NCI-H1417 treated with DMSO at 0.1 percent for 48 hours (cell line): Measurements from ENCODE around the gene F2RL3.
"Not testable (repeated sequence)": the region's sequence is repeated elsewhere in the genome, so short reads cannot be mapped to it uniquely, and the experiment has no call there.

Experiments used
- DNase-seq: peaks from one replicate; lab custom pipeline; 2025; lab: John Stamatoyannopoulos, UW

F2RL3 gene

GRCh38 chr19:16888629-16889365 lies at the start of gene F2RL3:
F2RL3 (plus strand) TSS chr19:16888999; CDS start chr19:16889190, 191 bp downstream.
- DNase-seq = no peak

GRCh38 chr19:16841391-16841926 lies 47.3 kb upstream of the F2RL3 start:
- DNase-seq = no peak

GRCh38 chr19:16846901-16847300 lies 41.9 kb upstream of the F2RL3 start:
- DNase-seq = no peak

DNA sequence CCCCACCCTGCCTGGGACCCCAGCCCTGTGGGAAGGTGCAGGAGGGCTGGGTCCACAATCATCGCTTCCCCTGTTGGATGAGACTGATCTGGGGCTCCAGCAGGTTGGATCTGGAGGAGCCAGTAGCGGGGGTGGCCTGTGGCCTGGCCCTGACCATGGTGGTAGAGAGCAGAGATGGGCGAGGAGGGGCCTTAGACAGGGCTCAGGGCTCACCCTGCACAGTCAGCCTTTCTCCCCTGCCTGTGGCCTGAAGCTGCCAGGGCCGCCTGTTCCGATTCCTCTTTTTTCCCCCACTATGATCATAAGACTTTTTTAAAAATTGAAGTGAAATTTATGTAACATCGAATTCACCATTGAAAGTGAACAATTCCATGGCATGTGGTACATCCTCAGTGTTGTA lies 41.4 kb upstream of the F2RL3 start:
- no peak for DNase-seq

DNA sequence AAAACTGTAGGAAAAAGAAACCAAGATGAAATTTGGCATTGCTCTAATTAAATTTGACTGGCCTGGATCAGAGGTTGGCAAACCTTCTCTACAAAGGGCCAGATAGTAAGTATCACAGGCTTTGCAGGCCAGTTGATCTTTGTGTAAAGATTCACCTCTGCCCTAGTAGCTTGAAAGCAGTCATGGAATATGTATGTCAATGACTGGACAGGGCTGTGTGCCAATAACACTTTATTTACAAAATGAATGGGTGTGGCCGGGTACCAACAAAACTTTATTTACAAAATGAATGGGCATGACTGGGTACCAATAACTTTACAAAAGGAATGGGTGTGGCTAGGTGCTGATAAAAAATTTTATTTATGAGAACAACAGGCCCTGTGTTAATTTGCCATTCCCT lies 39.6 kb upstream of the F2RL3 start:
- DNase-seq = no peak

DNA sequence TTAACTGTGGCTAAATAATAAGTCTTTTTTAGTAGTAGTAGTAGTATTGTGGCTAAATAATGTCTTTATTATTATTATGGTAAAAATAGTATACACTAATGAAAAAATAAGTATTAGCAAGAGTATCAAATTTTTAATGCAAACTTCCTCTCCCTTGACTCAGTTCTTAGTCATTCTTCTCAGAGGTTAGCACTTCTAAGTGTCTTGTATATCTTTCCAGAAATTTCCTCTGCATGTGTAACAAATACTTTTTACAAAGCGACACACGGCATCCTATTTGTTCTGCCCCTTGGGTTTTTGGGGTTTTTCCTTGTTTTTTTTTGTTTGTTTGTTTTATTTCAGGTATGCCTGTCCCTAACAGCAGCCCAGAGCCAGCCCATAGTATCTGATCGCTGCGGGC lies 38.7 kb upstream of the F2RL3 start:
- DNase-seq = no peak

GRCh38 chr19:16851031-16851712 lies 37.6 kb upstream of the F2RL3 start:
- no peak for DNase-seq

DNA sequence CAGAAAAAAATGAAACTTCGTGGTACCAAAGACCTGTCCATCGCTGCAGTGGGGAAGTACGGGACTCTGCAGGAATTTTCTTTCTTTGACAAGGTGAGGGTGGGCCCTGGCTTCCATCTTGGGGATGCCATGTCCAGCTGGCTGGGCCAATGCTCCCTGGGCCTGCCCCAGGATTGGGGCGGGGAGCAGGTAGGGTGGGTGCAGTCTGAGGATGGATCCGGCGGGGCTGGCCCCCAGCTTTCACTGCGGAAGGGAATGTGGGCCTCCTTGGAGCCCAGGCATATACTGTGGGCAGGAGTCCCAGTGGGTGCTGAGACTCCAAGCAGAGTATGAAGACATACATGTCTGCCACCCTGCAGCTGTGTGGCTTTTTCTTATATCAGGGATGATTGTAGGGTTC lies 35.7 kb upstream of the F2RL3 start:
- no peak for DNase-seq

DNA sequence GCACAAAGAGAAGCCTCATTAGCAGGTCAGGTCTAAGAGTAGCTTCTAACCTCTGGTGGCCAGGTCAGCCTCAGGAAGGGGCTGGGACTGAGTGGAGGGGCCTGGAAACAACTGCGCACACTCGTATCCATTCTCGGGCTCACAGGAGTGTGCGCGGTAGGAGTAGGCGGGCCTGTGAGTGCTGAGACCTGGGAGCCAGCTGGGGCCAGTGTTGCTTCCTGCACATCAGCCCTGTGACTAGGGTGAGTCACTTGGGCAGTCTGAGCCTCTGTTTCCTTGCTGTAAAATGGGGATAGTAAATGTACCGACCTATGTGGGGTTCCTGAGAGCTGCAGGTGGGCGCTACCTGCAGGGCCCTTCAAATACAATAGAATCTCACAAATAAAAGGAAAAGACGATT lies 32.7 kb upstream of the F2RL3 start:
- no peak for DNase-seq

GRCh38 chr19:16859626-16860025 lies 29.2 kb upstream of the F2RL3 start:
- DNase-seq = no peak

DNA sequence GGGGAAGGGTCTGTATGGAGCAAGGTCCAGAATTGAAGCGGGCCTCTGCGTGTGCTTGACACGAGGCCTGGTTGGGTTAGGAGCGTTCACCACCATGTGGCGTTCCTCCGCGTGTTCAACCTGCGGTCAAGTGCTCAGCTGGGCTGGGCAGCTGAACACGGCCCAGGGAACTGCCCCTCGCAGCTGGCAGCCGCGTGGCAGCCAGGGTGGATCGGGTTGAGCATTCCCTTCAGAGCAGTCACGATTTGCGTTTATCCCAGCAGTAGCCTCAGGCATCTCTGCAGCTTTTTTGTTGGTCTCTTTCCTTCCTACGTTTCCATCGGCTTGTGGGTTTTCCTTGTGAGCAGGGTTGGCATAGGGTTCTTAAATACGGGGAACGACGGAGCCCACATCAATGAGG lies 28.7 kb upstream of the F2RL3 start:
- no peak for DNase-seq

- DNase-seq = no peak
Observed at GRCh38 chr19:16861011-16861410, 27.8 kb upstream of the F2RL3 start.

DNA sequence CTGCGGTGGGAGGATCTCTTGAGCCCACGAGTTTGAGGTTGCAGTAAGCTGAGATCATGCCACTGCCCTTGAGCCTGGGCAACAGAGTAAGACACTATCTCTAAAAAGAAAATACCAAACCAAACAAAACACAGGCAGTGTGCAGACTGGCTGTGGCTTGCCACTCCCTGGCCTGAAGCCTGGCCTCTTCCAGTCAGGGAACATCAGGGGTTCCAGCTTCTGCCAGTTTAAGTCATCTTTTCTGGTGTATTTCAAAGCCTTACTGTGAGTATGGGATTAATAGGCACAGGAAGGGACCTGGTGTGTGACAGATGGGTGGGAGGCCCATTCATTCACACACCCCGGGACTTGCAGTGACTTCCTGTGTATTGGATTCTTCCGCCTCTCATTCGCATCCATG lies 27.0 kb upstream of the F2RL3 start:
- DNase-seq = no peak

DNA sequence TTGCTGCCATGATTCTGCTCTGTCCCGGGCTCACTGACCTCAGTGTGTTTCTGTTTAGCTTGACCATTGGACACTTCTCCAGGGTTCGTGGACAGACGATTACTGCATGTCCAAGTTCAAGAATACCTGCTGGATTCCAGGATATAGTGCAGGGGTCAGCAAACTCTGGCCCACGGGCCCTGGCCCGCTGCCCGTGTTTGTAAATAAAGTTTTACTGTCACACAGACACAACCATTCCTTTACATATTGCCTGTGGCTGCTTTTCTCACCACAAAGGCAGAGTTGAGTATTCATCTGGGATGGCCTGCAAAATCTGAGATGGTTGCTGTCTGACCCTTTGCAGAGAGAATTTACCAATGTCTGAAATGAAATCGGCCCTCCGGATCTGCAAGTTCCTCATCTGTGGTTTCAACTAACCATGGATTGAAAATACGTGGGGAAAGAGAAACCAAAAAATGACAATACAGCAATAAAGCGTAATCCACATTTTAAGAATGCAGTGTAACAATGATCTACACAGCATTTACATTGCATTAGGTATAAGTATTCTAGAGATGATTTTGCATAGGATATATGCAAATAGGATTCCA lies 25.9 kb upstream of the F2RL3 start:
- DNase-seq = no peak

DNA sequence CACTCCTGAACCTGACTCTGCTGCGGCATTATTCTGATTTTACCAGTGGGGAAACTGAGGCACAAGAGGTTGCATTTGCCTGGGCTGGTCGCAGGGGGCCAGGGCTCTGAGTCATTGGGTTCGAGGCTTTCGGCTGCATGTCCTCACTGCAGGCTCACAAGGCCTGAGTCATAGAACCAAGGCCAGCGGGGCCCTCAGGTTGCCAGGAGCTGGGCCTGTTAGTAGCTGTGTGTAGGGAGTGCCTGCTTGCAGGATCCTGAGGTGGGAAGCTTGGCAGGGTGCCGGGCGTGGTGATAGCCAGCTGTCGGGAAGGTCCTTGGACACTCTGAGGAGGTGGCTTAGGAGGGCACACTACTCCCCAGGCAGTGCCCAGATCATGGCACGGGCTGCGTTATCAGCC lies 21.6 kb upstream of the F2RL3 start:
- no peak for DNase-seq

GRCh38 chr19:16868423-16869130 lies 20.2 kb upstream of the F2RL3 start:
- no peak for DNase-seq

DNA sequence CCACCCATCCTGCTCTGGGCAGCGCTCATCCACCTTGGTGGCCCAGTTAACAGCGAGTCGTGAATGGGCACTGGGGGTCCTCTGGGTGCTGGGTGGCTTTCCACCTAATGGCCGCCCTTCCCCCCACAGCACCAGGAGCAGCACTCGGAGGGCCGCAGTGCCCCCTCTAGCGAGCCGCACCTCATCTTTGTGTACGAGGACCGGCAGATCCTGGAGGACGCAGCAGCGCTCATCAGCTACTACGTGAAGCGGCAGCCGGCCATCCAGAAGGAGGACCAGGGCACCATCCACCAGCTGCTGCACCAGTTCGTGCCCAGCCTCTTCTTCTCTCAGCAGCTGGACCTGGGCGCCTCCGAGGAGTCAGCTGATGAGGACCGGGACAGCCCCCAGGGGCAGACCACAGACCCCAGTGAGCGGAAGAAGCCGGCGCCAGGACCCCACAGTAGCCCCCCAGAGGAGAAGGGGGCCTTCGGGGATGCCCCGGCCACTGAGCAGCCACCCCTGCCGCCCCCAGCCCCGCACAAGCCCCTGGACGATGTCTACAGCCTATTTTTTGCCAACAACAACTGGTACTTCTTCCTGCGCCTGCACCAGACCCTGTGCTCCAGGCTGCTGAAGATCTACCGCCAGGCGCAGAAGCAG lies 19.3 kb upstream of the F2RL3 start:
- no peak for DNase-seq

DNA sequence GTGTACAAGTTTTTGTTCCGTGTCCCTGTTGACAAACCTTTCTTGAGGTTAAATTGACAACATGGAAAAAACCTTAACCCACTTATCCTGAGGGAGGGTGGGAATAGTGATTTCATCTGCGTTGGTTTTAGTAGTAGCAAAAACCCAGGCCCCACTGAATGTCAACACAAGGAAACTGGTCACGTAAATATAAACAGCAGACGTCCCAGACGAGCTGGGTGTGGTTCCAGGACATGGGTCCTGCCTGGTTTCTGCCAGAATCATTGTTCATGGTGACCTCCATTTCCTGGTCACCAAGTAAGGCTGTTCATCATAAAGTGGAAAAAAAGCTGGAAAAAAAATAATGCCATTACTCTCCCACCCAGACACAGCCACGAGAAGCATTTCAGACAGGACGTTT lies 16.9 kb upstream of the F2RL3 start:
- DNase-seq = no peak

DNA sequence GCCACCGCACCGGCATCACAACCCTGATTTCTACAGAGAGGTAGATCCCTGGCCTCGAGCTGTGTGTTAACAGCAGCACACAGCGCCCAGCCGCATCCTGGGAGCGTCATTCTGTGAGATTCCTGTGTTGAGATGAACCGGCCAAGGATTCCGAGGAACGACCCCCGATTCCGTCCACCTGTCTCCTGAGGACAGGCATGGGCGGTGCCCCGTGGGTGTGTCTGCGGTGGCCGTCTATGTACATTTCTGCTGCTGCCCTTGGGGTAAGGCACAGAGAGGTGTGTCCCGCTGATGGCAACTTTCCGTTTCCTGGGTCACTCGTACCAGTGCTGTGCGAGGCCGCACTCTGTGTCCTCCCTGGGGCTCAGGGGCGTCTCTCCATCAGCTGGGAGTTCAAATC lies 16.1 kb upstream of the F2RL3 start:
- DNase-seq = no peak

DNA sequence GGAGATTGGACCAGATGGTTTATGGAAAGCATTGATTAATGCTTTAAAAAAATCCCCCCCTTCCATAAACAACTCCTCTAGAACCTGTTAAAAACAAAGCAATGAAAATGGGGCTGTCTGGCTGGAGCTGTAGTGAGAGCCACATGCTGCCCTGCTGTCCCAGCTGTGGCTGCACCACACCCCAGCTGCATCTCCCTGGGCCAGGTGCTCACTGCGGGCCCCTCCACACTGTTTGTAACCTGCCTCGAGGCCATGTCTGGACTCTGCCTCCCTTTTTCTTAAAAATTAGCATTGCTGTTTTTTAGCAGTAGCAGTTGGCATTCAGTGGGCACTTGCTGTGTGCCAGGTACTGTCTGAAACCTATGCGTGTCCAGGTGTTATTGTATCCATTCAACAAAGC lies 15.2 kb upstream of the F2RL3 start:
- no peak for DNase-seq

GRCh38 chr19:16874250-16874977 lies 14.4 kb upstream of the F2RL3 start:
- no peak for DNase-seq

- DNase-seq = not testable (repeated sequence)
Observed at GRCh38 chr19:16874978-16875299, 13.9 kb upstream of the F2RL3 start.
